HG02938 (cell line): ENCODE results near the gene ABCC6.
"Not testable (repeated sequence)": the region's sequence is repeated elsewhere in the genome, so short reads cannot be mapped to it uniquely, and the experiment has no call there.

Experiments
- ATAC-seq: cut with Tn5 transposase; IDR thresholded peaks from one replicate; pipeline ENCODE4 v1.9.1; 2021; ENCODE audit warnings: mild to moderate bottlenecking, moderate library complexity; ENCODE audit not compliant: unreplicated experiment

ABCC6 gene

DNA sequence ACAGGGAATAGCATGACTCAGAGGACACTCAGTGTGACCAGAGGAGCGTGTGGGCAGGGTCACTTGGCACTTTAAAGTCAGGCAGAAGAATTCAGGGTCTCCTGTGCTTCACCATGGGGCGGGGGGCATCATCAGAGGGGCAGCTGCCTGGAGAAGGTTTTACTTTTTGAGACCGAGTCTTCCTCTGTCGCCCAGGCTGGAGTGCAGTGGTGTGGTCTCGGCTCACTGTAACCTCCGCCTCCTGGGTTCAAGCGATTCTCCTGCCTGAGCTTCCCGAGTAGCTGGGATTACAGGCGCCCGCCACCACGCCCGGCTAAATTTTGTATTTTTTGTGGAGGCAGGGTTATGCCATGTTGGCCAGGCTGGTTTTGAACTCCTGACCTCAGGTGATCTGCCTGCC lies 32.3 kb downstream of the ABCC6 start:
- not testable (repeated sequence) for ATAC-seq

DNA sequence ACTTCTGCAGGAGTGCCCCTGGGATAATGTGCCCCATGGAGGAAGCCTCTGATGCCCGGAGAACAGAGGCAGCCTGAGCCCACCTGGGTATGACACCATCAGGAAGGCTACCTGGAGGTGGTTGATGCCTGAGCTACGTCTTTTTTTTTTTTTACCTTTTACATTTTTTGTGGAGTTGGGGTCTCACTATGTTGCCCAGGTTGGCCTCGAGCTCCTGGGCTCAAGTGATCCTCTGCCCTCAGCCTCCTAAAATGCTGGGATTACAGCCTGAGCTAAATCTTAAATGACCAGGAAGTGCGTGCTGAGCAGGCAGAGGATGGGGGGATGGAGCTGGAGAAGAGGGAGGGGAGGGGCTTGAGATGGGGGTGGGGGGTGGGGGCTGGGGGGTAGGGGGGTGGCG lies 32.7 kb downstream of the ABCC6 start:
- ATAC-seq: no peak

DNA sequence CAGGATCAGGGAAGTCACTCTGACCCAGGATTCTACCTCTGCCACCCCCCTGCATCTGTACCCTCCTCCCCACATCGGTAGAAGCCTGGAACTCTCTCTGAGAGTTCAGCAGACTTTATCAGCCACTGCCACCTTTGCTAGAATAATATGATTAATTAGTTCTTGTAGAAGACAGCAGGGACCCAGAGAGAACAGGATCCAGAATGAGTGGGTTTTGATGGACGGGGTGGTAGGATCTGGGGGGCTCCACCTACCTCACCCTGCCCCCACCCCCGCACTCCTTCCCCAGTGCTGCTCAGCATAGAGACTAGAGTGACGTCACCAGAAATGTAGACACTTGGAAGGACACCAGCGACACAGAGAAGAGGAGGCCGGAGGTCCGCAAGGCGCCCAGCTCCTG lies 33.5 kb downstream of the ABCC6 start:
- ATAC-seq: no peak

DNA sequence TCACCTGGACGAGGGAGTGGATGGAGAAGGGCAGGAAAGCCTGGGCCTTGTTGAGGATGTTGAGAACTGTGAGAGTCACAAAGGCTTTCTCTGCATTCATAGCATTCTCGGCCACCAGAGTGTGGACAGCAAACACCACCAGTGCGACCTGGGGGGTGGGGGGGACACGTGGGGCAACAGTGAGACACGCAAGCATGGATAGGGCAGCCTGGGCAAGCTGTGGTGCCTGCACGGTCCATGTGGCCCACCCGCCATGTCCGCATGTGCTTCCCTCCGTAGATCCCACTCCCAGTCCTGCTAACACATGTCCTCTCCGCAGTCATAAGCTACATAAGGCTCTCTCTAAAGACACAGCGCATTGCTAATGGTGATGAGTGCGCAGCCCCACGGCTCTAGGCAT lies 34.5 kb downstream of the ABCC6 start:
- ATAC-seq: no peak

DNA sequence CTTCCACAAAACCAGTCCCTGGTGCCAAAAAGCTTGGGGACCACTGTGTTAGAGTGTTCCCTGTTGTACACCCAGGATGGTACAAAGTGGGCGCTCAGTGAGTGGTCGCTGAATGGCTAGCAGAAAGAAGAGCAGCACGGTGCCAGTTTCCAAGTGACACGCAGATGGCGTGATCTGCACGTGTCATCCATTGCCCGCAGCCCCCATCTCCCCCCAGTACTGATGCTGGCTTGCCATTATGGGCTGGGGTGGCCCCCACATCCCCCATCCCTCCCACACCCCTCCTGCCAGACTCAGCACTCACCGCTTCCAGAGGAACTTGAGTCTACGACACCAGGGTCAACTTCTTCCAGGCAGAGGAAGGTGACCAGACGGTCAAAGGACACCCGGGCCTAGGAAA lies 36.5 kb downstream of the ABCC6 start:
- no peak for ATAC-seq

DNA sequence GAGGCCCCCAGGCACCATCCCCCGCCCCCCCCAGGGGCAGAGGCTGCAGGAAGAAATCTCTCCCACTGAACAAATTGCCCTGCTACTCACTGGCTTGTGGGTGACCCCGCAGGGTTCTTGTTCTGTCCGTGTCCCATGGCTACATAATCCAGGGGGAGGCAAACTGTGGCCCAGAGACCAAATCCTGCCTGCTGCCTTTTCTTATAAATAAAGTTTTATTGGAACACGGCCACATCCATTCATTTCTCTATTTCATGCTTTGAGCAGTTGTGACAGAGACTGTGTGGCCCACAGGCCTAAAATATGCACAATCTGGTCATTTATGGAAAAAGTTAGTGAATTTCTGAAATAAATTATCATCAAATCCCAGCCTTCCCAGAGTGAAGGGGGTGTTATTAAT lies 38.2 kb downstream of the ABCC6 start:
- no peak for ATAC-seq

DNA sequence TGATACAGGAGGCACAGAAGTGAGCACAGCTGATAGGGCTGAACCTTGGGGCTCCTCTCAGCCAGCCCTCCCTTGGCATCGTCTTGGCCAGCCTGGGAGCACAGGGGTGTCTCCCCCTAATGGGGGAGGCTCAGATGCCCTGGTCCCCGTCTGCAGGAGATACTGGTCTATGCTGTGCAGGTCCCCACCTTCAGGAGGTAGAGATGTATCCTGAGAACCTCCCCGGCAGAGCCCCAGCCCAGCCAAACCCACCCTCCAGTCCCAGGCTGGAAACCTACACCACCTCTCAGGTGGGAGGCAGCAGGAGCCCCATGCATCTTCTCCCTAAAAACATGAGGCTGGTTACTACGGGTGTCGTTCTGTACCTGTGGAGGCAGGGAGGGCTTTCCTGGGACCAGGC lies 38.7 kb downstream of the ABCC6 start:
- ATAC-seq: no peak

DNA sequence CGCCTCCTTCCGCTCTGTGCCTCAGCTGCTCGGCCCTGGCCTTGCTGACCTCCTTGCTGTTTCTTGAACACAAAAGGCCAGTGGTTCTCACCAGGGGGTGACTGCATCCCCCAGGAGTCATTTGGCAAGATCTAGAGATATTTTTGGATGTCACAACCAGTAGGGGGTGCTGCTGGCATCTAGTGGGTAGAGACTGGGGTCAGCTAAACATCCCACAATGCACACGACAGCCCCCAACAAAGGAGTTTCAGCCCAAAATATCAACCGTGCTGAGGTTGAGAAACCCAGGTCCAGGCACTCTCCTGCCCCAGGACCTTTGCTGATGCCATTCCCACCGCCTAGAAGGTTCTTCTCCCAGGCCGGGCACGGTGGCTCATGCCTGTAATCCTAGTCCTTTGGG lies 39.7 kb downstream of the ABCC6 start:
- ATAC-seq: no peak

DNA sequence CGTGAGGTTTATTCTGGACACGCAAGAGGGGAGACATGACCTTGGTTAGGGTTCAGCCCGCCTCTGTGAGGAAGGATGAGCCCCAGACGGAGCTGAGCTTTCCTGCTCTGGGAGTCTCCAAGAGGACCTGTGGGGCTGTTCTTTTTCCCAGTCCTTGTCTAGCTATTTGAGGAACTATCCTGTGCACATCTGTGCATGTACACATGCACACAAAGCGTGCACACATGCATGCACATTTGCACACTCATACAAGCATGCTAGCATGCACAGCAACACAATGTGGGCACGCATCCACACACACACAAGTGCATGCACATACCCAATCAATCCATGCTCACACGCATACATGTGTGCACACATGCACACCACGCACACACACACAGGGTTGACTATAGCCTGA lies 40.4 kb downstream of the ABCC6 start:
- ATAC-seq: no peak

DNA sequence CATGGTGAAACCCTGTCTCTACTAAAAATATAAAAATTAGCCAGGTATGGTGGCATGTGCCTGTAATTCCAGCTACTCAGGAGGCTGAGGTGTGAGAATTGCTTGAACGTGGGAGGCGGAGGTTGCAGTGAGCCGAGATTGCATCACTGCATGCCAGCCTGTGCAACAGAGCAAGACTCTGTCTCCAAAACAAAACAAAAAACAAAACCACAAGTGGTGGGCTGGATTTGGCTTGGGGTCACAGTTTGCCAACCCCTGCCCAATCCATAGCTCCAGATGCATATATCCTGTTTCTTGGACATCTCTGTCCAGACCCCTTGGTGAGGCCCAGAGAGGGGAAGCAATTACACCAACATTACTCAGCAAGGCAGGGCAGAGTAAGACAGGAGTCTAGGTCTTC lies 41.5 kb downstream of the ABCC6 start:
- not testable (repeated sequence) for ATAC-seq

DNA sequence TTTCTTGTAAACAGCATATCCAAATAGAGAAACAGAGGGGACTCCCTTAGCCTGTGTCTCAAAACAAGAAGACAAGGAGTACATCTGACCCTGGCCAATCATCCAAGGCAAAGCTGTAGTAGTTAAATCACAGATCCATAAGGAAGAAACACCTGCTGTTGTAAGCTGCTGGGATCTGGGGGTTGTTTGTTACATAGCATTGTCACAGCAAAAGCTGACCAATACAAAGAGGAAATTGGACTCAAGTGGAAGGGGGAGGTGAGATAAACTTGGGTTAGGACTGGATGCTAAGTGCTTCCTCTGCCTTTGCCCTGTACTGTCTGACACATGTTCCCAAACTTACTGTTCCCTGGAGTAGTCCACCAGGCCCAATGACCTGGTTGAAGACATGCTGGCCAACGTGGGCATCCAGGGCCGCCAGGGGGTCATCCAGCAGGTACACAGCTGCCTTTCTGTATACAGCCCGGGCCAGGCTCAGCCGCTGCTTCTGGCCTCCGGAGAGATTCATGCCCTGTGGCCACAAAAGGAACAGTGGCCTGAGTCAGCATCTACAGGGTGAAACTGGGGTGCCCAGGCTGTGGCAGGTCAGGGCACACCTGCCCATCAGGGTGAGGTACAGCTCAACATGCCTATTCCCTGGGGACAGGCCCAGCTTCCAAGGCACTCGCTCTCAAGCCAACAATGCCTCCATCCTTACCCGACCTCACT lies 44.7 kb downstream of the ABCC6 start:
- ATAC-seq: no peak

DNA sequence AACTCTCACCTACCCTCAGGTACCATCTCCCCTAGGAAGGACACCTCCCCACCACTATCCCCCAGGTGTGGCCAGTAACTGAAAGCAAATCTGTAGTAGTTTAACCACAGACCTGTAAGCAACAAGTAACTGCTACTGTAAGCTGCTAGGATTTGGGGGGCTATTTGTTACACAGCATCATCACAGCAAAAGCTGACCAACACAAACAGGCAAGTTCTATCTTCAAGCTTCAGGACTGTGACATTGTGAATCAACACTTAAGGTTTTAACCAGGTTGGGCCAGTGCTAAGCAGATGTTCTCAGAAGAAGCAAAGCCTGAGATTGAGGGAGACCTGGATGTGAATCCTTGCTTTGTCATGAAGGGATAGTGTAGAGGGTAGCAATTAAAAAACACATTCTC lies 47.0 kb downstream of the ABCC6 start:
- no peak for ATAC-seq

DNA sequence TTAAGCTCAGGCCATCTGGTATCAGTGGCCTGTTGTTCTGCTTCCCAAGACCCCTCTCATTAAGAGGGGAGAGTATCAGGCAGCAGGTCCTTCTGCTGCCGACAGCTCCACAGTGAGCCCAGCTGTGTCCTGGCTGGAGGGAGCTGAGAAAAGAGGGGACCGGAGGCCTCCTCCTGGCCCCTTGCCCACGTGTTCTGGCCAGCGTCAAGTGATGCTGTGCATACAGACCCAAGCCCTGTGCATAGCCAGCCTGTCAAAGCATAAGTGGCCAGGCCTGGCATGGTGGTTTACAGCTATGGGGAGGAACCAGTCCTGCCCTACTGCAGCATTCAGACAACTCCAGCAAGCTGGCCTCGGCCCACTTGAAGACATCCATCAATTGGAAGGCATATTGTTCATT lies 48.0 kb downstream of the ABCC6 start:
- ATAC-seq: no peak

DNA sequence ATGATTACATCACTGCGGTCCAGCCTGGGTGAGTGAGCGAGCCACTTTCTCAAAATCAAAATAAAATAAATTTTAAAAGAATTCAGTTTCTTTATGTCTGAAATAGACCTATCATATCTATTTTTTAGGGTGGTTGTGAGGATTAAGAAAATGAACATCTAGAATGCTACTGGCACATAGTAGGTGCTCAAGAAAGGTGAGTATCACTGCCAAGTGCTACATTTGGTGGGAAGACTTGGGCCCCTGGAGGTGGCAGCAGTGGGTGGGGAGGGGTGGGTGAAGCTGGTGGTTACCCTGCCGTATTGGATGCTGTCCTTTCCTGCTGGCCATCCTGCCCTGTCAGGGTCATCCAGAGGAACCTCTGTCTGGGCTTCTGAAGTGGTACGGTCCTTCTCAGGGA lies 50.3 kb downstream of the ABCC6 start:
- no peak for ATAC-seq

DNA sequence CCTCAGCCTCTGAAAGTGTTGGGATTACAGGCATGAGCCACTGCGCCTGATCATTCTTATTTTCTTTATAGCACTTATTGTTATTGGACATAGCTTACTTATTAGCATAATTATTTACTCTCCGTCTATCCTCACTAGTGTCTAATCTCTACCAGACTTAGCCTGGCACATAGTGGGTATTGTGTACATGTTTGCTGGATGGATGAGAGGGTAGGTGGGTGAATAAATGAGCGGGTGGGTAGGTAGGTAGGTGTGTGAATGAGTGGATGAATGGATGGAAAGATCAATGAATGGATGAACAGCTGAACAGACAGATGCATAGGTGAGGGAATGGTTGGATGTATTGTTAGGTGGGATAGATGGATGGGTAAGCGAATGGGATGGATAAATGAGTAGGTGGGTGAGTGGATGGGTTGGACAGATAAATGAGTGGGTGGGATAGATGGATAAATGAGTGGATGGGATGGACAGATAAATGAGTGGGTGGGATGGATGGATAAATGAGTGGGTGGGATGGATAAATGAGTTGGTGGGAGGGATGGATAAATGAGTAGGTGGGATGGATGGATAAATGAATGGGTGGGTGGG lies 51.9 kb downstream of the ABCC6 start:
- ATAC-seq: no peak

DNA sequence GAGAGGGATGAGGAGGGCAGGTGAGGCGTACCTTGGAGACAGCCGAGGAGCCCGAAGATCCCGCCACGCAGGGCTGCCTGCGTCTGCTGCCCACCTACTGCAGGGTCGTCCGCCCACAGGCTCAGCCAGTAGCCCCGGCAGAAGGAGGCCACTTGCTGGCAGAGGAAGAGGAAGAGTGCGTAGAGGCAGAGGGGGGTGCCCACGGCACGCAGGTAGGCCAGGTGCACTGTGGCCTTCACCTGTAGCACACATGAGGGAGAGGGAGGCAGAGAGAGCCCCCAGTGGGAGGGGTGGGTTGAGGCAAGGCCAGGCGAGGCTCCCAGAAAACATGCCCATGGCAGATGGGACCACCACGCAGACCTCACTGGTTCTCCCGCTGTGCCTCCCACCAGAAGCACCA lies 53.7 kb downstream of the ABCC6 start:
- no peak for ATAC-seq

DNA sequence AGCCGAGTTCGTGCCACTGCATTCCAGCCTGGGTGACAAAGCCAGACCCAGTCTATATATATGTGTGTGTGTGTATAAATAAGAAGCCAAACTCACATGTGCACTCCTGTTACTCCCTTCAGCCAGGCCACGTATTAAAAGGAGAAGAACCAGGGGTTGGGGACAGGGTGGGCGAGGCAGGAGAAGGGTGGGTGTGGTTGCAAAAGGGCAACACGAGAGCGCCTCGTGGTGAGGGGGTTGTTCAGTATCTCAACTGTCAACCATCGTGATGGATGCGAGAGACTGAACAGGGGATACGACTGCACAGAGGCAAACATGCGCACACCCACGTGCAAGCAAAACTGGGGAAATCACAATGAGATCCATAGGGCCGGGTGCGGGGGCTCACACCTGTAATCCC lies 54.9 kb downstream of the ABCC6 start:
- no peak for ATAC-seq

DNA sequence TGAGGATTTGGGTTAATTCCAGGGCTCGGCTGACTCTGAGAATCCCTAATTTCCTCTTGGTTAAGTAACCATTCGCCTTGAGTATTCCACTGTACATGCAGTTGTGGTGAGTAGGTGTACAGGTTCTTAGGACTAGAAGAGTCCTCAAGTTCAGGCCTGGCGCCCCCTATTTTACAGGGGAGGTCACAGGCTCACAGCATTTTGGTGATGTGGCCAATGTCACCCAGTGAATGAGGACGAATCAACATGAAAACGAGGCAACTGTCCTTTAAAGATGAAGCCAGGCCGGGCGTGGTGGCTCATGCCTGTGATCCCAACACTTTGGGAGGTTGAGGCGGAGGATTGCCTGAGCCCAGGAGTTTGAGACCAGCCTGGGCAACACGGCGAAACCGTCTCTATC lies 55.4 kb downstream of the ABCC6 start:
- no peak for ATAC-seq

DNA sequence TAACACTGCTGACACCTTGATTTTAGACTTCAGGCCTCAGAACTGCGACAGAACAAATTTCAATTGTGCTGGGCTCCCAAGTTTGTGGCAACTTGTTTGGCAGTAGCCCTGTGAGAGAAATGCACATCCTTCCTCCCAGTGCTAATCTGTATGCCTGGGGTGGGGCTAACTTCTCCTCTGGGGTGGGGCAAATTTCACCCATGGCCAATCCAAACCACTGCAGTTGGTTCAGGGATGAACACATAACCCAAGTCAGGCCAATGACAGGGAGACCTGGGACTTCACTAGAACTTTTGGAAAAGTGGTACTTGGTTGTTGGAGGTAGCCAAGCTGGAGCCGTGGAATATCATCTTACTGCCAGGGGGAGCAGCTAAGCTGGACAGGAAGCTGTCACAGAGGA lies 56.3 kb downstream of the ABCC6 start:
- no peak for ATAC-seq

DNA sequence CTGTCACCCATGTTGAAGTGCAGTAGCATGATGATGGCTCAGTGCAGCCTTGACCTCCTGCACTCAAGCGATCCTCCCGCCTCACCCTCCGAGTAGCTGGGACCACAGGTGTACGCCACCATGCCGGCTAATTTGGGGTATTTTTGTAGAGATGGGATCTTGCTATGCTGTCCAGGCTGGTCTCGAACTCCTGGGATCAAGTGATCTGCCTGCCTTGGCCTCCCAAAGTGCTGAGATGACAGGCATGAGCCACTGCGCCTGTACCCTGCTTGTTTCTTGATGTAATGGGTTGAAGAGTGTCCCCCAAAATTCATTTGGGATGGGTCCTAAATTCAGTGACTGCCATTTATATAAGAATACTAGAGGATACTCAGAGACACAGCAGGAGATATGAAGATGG lies 57.2 kb downstream of the ABCC6 start:
- no peak for ATAC-seq

DNA sequence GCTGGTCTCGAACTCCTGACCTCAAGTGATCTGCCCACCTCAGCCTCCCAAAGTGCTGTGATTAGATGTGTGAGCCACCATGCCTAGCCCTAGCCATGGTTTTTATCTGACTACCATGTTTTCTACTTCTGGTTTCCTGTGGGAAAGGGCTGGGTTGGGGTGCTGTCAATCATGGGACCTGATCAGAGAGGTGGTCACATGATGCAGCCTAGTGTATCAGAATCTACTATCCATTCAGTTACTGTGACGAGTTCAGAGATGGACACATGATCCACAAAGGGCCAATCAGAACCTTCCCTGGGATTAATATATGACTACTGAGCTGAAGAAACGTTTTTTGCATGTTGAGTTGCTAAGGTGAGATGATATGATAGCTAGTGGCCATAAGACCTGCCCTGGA lies 59.1 kb downstream of the ABCC6 start:
- ATAC-seq: no peak

DNA sequence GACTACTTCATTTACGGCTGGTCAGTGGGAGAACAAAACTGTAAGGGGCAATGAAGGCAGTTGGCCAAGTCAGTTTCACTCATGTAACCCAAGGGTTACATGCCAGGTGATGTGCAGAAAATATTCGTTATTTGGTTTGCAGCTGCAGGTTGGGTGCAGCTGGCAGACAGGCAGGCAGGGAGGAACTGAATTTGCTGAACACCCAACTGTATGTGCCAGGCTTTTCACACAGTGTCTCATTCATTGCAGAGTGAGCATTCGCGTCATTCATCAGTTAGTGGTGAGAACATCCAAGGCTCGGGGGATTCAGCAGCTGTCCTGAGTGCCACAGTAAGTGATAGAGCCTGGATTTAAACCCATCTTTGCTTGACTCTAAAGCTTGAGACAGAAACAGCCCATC lies 59.7 kb downstream of the ABCC6 start:
- no peak for ATAC-seq

DNA sequence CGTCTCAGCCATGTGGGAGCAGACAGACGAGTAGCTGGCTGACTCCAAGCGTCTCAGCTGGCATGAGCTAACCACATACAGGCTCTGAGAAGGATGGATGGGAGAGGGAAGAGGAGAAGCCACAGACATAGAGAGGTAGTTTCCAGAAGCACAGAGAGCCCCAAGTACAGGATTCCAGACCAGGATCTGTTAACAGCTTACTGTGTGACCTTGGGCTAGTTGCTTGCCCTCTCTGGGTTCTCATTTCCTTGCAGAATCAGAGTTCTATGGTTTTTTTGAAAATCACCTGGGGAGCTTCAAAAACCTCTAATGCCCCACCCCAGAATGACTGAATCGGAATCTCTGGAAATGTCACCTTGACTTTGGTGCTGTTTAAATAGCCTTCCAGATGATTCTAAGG lies 60.2 kb downstream of the ABCC6 start:
- no peak for ATAC-seq
